ENCODE data around the gene ST6GAL2.

The ST6GAL2 gene

DNA sequence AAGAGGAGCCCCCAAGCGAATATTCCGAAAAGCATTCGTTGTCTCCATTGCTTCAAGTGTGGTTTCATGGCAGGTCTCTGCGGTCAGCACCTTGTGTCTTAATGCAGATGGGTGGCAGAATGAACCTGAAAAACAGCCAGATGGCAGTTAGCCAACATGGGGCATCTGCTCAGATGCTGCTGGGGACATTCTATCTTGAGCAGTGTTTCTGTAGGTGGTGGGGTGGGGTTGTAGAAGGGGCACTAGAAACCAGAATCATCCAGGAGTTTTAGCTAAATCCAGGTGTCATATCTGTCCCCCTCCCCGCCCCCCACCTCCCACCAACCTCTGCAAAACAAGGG lies 42.1 kb downstream of the ST6GAL2 start:
- intact Hi-C loops (cut with DNase I; ENCODE audit: low total_unique reads) = no loop called here
- H3K4me3 ChIP-seq = no peak overlapping the region

GRCh38 chr2:106843001-106843909 lies 42.7 kb downstream of the ST6GAL2 start:
- Histone ChIP-seq H3K27me3 (no peaks in the 10 kb centered on the region), H3K36me3 (no peaks in the 10 kb centered on the region), H3K27ac (peak overlapping the region; percentile 41 to 59), H3K4me3 (no peak overlapping the region), H3K9me3 (no peaks in the 10 kb centered on the region), H3K4me1 (peaks cover 0 to 84% (median 53%) of the 10 kb centered on the region in 4 donors)
- TF ChIP-seq CTCF (IDR thresholded peaks at IDR 0.05) = no peak
- intact Hi-C loops (cut with DNase I; ENCODE audit: low total_unique reads) = no loop called here
- no peak for DNase-seq

More for the DNA sequence above, 42.1 kb downstream of the ST6GAL2 start:
- Histone ChIP-seq H3K4me1 (peaks cover 0 to 90% (median 59%) of the 10 kb centered on the region in 4 donors), H3K9me3 (no peaks in the 10 kb centered on the region), H3K27me3 (no peaks in the 10 kb centered on the region), H3K36me3 (no peaks in the 10 kb centered on the region), H3K27ac (peak overlapping the region; percentile 29 to 31)
- TF ChIP-seq CTCF (IDR thresholded peaks at IDR 0.05) = no peak
- DNase-seq = no peak

GRCh38 chr2:106841886-106842645 lies 43.9 kb downstream of the ST6GAL2 start:
- Histone ChIP-seq H3K4me3 (no peak overlapping the region), H3K27ac (peak overlapping the region; percentile 41 to 59), H3K4me1 (peaks cover 0 to 72% (median 46%) of the 10 kb centered on the region in 4 donors), H3K27me3 (no peaks in the 10 kb centered on the region), H3K36me3 (no peaks in the 10 kb centered on the region), H3K9me3 (no peaks in the 10 kb centered on the region)
- no peak for TF ChIP-seq CTCF (IDR thresholded peaks at IDR 0.05)
- no peak for DNase-seq
- intact Hi-C loops (cut with DNase I; ENCODE audit: low total_unique reads) = no loop called here

- H3K27me3 ChIP-seq = no peaks in the 10 kb centered on the region
- no peak for TF ChIP-seq CTCF (IDR thresholded peaks at IDR 0.05)
- H3K9me3 ChIP-seq = no peaks in the 10 kb centered on the region
- intact Hi-C loops (cut with DNase I; ENCODE audit: low total_unique reads) = no loop called here
- DNase-seq = no peak
- no peak overlapping the region for H3K4me3 ChIP-seq
- peak overlapping the region; percentile 41 to 59 for H3K27ac ChIP-seq
- peaks cover 0 to 63% (median 46%) of the 10 kb centered on the region in 4 donors for H3K4me1 ChIP-seq
- no peaks in the 10 kb centered on the region for H3K36me3 ChIP-seq
Observed at GRCh38 chr2:106840818-106841217, 45.1 kb downstream of the ST6GAL2 start.

DNA sequence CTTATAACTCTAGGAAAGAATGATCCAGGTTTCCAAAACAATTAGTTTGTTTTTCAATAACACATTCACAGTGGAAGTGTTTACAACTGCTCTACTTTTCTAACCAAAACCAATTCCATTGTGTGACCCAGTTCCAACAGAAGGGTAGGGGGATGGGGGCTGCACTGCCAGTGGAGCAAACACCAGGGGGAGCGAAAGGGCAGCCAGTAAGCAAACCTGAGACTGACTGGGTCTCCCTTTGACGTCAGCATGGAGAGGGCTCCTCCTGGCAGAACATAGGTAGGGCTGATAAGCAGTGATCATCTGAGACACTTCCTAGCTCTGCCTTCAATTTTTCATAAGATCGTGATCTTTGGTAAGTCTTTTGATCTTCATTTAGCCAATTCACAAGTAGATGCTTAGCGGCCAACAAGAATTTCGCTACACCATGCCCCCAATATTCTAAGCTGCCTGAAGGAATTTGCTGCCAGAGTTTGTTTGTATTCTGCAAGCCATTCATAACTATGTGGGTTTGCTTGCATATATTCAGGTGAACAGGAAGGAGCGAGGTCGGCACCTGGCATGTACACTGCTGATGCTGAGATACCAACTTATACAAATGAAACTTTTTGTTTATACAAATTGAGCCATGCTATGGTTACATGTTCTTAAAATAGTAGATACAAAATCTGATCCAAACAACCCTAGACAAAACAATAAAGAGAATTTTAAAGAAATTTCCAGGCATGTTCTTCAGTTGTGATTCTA lies 45.9 kb downstream of the ST6GAL2 start:
- Histone ChIP-seq H3K4me1 (peaks cover 0 to 62% (median 41%) of the 10 kb centered on the region in 4 donors), H3K27ac (peak overlapping the region; percentile 29 to 41), H3K27me3 (no peaks in the 10 kb centered on the region), H3K9me3 (no peaks in the 10 kb centered on the region), H3K4me3 (no peak overlapping the region), H3K36me3 (no peaks in the 10 kb centered on the region)
- intact Hi-C loops (cut with DNase I; ENCODE audit: low total_unique reads) = no loop called here
- DNase-seq = no peak
- peak; percentile 30 to 34 for TF ChIP-seq CTCF (IDR thresholded peaks at IDR 0.05)

Measured in tibial artery (tissue), 4 donors.